DMS153 (cell line): ENCODE results near the gene APPL2.
"Not testable (repeated sequence)": the region's sequence is repeated elsewhere in the genome, so short reads cannot be mapped to it uniquely, and the experiment has no call there.

Experiments
- DNase-seq: peaks from one replicate; lab custom pipeline; 2025; lab: John Stamatoyannopoulos, UW

Gene APPL2

DNA sequence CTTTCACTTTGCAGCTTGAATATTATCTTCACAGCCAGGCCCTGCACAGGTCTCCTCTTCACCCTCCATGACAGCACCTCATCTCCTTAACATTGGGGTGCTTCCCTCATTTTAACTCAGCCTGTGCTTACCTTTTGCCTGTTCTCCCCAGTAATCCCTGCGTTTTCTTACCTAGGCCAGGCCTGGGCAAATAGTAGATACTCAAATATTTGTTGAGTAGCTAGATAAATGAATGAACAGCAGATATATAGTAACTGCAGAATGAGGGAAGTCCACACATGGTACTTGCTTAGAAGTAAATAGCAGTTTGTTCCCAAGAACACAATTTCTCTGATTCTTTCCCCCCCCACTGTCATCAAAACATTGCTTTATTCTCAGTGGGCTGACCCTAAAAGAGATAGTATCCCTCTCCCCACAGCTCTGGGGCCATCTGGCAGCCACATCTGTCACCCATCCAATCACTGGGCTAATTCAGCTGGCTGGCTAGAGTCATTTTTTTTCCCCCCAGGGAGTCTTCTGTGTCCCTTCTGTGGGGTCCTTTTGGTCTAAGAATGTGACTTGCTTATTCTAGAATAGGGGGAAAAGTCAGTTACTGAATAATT is 43.2 kb downstream of the APPL2 start:
- DNase-seq, result no peak

DNA sequence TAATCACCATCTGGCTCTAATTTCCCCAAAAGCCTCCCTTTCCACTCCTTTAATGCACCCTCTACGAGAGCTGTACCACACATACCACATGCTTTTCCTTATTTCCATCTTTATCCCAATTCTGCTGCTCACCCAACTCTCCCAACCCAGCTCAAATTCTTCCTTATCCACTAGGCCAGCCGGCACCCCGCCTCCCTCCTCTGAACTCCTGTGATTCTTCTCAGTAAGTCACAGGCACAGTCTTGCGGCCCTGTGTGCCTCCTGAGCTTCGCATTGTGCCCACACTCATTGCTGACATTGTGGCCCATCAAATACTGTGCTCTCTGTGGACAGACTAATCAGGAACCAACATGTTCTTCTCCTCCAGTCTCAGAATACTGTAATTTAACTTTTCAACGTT is 45.4 kb downstream of the APPL2 start:
- DNase-seq, result no peak

DNA sequence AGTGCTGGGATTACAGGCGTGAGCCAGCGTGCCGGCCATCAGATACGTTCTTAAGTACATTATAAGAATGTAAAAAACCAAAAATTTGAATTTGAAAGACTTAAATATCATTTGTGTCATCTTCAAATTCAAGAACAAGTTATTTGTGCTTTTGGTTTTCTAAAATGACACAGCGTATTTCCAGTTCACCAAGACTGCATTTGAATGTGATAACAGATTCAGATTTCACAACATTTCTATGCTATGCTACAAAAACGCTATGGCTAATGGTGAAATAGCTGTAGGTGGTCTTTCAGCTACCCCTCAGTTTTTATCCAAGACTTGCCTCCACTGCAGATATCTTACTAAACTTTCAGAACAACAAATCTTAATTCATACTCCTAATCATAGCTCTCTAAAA is 46.7 kb downstream of the APPL2 start:
- no peak for DNase-seq

DNA sequence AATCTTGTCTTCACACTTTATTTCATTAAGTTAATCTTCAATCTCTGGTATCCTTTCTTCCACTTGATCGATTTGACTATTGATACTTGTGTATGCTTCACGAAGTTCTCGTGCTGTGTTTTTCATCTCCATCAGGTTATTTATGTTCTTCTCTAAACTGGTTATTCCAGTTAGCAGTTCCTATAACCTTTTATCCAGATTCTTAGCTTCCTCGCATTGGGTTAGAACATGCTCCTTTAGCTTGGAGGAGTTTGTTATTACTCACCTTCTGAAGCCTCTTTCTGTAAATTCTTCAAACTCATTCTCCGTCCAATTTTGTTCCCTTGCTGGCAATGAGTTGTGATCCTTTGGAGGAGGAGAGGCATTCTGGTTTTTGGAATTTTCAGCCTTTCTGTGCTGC is 52.0 kb downstream of the APPL2 start:
- DNase-seq, result not testable (repeated sequence)

DNA sequence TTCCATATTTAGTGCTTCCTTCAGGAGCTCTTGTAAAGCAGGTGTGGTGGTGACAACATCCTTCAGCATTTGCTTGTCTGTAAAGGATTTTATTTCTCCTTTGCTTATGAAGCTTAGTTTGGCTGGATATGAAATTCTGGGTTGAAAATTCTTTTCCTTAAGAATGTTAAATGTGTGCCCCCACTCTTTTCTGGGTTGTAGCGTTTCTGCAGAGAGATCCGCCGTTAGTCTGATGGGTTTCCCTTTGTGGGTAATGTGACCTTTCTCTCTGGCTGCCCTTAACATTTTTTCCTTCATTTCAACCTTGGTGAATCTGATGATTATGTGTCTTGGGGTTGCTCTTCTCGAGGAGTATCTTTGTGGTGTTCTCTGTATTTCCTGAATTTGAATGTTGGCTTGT is 52.6 kb downstream of the APPL2 start:
- DNase-seq, result not testable (repeated sequence)

DNA sequence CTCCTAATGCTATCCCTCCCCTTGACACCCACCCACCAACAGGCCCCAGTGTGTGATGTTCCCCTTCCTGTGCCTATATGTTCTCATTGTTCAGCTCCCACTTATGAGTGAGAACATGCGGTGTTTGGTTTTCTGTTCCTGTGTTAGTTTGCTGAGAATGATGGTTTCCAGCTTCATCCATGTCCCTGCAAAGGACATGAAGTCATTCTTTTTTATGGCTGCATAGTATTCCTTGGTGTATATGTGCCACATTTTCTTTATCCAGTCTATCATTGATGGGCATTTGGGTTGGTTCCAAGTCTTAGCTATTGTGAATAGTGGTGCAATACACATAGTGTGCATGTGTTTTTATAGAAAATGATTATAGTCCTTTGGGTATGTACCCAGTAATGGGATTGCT is 56.9 kb downstream of the APPL2 start:
- DNase-seq, result not testable (repeated sequence)

DNA sequence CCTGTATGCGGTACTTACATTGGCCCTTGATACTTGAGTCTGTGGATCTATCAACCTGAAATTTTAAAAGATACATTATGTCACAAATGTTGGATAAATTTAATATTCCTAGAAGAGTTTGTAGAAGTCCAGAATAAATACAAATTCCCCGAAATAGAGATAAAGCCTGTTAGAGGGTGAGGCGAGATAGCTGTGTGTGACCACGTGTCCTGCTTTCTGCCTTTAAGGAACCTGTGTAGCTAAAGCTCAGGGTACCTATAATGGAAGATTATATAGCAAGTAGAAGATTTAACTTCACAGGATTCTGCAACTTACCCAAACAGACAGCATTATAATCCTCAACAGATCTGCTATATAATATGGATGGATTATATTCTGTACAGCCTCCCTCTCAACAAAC is 58.8 kb downstream of the APPL2 start:
- DNase-seq, result no peak

DNA sequence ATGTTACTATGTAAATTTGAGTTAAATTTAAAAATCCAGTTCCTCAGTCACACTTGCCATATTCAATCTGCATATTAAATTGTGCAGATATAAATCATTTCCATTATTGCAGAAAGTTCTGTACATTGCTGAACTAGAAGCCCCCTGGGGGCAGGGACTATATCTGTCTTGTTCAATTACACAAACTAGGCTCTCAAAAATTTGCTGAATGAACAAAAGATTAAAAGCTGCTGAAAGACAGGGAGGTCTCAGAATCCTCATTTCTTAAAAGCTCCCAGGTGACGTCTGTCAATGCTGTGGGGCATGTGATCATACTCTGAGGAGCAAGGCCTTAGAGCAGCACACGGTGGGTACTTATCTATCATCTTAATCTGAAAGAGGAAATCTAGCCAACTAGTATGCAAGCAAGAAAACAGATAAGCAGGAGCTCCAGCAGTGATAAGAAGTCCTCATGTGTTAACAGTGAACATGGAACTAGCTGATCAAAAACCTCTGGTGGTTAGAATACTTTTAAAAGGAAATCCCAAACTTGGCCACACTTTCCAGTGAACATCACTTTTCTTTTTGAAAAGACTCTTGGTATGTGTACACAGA is 60.5 kb downstream of the APPL2 start:
- DNase-seq, result no peak

DNA sequence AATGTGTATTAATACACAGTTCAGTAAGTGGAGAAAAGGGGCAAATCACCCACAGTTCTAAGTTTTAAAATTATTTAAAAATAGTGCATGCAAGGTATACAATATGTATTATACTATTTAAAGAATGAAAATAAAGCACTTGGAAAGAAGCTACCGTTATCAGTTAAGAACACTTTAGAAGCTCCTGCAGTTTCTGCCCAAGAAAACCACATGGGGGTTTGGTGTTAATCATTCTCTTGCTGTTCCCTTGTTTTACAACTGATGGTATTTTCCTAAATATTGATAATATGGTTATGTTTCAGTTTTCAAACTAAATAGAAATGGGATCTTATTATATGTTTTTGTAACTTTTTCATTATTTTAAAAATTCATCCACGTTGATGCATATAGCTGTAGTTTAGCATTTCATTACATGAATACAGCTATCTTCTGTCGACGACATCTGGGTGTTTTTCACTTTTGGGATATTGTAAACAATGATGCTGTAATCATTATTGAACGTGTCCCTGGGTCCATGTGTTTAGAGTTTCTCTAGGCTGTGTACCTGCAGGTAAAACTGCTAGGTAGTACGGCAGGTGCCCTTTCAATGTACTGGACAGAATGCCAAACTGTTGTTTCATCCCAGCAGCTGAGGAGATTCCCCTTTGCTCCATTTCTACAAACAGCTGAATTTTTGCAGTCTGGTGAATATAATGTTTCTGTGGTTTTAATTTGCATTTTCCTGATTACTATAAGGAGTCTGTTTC is 64.1 kb downstream of the APPL2 start:
- DNase-seq, result no peak

DNA sequence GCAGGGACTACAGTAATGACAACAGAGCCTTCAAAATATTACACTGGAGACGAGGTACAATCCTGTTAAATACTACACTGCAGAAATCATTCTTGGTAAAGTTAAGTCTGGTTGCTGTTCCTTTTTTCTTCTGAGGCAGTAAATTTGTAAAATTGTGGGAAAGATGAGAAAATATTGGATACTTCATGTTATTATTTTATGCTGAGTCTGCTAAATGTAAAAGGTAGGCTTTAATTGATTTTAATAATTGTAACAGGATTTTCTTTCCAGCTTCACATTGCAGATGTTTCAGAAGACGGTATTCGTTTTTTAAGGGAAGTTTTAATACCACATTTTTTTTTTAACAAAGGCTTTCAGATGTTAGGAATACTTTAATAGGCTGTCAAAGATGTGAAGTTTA is 65.8 kb downstream of the APPL2 start:
- no peak for DNase-seq

DNA sequence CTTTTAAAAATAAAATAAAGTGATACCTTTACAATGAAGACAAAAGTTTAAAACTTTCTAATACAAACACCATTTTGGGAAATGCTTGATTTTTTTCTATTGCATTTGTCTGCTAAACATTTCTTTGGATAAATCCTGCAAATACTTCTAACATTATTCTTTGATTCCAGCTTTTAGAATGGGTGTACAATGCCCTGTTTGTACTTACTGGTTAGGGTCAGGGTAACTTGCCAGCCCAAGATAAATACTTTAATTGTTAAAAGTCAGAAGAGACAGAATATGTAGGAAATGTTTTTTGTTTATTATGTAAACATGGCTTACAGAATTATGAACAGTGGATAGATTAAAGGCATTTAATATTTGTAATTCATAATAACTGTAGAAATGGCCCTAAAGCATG is 68.0 kb downstream of the APPL2 start:
- DNase-seq, result no peak

DNA sequence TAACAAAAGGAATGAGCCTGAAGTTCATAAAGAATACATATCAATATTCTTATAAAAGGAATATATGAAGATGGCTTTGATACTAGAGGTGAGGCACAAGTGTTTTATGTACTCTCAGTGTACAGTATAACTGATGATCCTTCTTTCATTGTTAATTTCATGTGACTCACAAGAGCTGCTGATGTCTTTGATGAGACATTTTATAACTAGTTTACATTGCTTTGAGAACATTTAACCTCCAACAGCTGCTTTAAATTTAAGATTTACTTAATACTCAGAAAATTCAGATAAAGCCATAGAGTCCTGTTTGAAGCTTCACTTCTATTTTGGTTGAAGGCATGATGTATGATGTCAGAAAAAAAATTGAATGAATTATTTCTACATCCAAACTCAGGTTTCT is 68.6 kb downstream of the APPL2 start:
- no peak for DNase-seq

DNA sequence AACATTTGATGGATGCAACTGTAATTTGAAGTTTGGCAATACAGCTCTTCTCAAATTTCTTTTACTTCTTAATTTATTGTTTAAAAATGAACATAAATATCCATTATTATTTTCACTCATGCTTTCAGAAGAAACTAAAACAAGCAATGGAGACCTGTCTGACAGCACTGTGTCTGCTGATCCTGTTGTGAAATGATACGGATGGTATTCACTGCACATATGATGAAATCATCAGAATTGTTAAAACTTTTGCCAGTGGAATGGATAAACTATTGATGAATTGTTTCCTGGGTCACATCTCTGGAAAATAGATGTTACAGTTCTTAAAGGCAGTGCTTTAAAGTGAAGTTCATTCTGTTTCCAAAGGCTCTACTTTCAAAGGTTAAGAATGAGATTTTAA is 69.2 kb downstream of the APPL2 start:
- no peak for DNase-seq

DNA sequence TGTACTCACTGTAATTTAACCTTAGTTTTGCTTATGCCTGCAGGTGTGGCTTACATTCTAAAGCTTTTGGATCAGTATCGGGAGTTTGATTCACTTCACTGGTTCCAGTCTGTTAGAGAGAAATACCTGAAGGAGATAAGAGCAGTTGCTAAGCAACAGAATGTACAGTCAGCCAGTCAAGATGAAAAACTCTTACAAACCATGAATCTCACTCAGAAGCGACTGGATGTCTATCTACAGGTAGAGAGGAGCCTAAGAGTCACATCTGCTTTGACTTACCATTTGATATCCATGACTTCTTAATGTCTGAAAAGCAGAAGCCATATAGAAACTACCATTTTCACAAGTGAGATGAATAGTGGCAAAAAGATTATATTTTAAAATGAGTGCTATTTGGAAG is 71.9 kb downstream of the APPL2 start:
- DNase-seq, result no peak

DNA sequence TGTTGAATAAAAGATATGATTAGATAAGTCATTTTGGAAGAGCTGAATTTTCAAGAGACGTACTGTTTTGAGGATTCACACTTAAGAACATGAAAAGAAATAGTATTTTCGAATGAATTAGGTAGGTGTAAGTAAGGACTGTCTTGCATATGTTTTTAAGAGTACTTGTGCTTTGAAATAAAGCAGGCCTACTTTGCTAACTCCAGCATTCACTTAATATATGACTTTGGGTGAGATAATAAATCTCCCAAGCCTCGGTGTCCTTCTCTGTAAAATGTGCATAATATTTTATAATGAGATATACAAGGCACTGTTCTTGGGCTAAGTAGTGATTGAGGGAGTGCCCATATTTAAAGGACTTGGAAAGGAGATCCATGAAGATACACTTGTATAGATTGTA is 73.8 kb downstream of the APPL2 start:
- DNase-seq, result no peak

DNA sequence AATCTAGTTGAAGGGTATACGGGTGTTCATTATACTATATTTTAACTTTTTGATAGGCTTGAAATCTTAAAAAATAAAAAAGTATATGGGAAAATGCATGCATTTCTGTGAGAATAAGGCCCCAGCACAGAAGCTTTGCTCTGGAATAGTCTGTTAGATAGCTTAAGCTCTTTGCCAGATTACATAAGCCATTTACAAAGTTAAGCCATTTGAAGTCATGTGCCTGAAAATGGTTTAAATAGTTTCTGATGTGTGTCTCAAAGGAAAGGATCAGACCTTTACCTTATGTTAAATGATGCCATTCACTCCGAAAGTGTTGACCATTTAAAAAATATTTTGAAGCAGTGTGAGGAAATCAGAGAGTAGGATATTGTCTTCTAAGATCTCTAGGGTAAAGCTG is 77.1 kb downstream of the APPL2 start:
- DNase-seq, result no peak

DNA sequence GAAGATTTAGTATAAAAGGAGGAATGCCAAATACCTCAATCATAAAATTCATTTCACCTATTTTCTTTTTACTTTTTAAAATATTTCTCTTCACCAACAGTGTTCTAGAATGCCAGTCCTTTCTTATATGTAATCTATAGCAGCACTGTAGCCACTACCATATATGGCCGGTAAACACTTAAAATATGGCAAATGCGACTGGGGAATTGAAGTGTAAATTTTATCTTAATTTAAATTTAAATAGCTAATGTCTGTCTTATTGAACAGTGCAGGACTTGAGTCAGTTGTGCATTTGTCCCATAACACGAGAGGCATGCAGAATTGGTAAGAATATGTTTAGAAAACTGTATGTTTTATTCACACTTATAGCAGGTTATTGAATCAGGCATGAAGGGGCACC is 78.4 kb downstream of the APPL2 start:
- DNase-seq, result no peak

DNA sequence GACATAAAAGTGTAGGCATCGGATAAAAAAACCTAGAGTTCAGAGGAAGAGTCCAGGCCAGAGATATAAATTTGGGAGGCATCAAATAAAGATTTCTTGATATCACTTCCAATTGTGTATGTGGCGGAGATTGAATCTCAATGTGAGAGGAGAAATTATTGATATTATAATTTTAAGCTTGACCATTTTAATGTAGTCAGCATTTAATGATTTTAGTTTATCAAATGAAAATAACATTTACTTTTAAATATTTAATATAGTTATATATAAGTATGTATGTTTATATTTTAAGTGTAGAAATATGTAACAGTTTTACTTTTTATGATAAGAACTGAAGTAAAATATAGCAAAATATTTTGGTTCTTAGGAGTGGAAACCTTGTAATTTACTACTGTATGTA is 79.7 kb downstream of the APPL2 start:
- DNase-seq, result no peak

DNA sequence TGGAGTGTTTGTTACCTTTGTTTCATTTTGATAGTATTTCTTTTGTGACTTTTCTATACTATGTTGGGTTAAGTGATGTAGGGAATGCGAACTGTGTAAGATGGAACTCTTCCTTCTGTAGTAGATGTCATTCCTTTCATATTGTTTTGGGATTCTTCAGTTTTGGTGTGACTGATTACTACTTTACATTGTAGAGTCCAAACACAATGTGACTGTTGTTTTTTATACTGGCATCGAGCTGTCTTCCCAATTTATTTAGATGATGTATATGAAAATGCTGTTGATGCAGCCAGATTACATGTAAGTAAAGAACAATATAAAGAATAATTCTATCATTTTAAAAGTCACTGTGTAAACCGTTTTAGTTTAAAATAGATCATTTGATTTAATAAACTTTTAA is 93.7 kb downstream of the APPL2 start:
- no peak for DNase-seq

DNA sequence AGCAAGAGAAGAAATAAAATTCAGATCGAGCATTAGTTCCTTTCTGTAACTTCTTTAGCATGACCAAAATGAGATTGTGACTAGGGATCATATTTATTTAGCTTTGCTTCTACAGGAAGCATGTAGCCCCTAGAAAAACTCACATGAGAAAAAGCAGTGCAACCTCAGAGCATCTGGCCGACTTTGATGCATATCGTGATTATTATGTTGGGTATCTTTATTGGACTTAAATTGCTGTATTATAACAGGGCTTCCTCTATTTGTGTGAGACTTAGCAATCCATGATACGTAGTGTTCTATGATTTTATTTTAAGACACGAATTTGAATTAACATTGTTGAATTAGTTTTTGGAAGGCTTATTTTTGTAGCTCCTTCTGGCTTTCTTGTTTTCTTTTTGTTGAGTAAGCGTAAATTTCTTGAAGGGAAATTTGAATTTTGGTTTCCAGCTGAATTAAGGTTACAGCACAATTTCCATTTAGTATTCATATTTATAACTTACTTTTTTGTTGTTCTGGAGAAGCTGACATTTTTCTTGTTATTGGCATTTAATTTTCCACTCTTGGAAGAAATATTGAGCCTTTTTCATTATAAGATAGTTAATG is 94.6 kb downstream of the APPL2 start:
- no peak for DNase-seq

DNA sequence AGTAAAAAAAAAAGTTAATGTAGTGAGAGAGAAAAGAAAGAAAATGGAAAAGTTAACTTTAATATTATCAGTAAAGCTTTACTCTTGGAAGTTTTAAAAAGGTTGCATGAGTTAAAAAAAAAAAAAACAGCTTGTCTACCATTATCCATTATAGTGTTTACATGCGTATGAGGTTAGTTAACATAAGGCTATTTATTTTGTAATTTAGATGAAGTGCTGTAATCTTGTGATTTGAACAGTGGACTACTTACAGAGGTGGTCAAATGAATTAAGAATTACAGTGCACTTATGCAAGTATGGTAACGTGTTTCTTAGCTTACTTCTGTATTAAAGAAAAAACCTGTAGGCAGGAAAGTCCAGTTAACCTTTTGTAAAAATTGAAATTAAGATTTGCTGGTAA is 97.7 kb downstream of the APPL2 start:
- no peak for DNase-seq
